GM21529 (cell line): ENCODE data around the gene RAB36.
"Not testable (repeated sequence)": the region's sequence is repeated elsewhere in the genome, so short reads cannot be mapped to it uniquely, and the experiment has no call there.

Experiments
- ATAC-seq: cut with Tn5 transposase; IDR thresholded peaks from one replicate; pipeline ENCODE4 v1.9.1; 2021; ENCODE audit not compliant: unreplicated experiment

RAB36 gene

GRCh38 chr22:23120415-23120899 is 24.8 kb upstream of the RAB36 start:
- ATAC-seq, result no peak

DNA sequence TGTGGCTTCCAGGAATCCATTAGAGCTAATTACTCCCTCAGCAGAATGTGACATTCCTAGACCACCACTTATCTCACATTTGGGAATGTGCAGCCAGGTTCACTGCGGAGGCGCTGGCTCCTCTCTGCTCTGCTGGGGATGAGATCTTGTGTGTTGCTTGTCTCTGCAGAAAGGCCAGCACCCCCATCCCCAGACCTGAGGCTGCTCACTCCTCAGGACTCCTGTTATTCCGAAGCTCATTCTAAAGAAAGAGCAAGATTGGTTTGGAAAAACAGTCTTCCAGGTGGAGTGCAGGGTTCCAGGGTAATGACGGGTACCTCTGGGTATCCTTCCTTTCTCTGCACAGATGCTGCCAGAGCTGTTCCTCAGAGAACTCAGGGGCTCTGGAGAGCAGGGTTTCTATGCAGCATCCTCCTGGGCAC is 24.3 kb upstream of the RAB36 start:
- ATAC-seq, result no peak

GRCh38 chr22:23121424-23121823 is 23.9 kb upstream of the RAB36 start:
- no peak for ATAC-seq

DNA sequence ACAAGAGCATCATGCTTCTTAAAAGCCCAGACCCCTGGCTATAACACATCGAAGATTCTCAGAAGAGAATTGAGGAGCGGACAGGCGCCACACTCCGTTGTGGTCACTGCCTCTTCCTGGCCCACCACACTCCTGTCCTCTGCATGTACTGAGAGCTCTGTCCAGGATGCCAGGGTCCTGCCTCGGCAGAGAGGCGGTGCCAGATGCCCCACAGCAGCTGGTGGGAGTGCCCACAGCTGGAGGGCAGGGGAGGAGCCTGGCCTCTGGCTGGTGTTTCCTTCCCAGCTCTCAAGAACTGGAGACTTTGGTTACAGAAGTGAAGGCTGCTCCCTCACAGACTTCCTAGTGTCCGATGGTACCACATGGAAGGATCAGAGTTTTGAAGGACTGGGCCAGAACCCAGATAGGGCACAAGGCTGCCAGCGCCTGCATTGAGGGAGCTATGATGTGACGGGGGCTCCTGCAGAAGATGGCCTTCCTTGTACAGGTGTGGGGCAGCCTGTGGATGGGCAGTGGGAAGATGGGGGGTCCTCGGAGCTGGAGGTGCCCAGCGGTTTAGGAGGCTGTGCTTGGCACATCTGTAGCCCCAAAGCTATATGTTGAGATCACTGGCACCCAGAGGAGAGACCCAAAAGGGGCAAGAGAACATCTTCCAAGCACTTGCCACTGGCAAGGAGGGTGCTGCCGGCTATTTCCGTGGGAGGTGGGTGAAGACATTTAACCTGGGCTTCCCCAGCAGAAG is 22.9 kb upstream of the RAB36 start:
- ATAC-seq, result no peak

GRCh38 chr22:23122992-23123803 is 22.1 kb upstream of the RAB36 start:
- no peak for ATAC-seq

DNA sequence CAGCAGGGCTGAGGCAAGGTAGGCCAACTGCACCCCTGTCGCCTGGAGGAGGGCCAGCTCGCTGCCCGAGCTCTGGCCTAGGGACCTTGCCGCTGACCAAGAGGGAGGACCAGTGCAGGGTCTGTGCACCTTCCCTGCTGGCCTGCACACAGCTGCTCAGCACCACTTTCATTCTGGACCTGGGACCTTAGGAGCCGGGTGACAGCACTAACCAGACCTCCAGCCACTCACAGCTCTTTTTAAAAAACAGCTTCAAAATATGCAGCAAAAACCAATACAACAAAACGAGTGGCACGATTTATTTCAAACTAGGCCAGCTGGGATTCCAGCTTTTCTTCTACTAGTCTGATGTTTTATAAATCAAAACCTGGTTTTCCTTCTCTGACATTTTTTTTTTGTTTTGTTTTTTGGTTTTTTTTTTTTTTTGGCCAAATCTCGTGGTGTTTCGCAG is 21.4 kb upstream of the RAB36 start:
- no peak for ATAC-seq

DNA sequence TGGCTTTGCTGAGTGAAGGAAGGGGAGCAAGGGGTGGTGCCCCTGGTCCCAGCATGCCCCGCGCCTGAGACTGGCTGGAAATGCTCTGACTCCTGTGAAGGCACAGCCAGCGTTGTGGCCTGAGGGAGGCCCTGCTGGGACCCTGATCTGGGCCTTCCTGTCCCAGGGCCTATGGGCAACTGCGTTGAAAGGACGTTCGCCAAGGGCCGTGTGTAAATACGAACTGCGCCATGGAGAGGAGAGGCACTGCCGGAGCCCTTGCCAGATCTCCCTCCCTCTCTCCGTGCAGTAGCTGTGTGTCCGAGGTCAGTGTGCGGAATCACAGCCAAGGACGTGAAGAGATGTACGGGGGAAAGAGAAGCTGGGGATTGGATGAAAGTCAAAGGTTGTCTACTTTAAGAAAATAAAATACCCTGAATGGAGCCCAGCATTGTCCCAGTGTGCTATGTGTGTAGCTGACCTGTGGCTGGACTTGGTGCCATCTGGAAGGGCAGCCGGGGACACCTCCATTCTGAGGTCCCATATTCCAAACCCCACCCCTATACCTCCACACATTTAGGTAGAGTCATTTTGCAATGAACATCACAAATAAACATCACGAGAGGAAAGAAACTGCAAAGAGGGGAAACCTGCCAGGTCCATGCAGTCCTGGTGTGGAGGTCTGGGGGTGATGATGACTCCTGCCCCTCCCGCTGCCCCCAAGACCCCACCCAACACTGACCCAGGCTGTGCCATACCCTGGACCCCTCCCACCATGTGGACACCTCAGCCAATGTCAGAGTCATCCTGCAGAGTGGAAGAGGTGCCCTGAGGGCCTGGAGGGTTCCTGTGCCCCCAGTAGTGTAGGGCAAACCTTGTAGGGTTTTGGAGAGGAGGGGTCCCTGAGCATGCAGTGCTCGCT is 20.4 kb upstream of the RAB36 start:
- no peak for ATAC-seq

DNA sequence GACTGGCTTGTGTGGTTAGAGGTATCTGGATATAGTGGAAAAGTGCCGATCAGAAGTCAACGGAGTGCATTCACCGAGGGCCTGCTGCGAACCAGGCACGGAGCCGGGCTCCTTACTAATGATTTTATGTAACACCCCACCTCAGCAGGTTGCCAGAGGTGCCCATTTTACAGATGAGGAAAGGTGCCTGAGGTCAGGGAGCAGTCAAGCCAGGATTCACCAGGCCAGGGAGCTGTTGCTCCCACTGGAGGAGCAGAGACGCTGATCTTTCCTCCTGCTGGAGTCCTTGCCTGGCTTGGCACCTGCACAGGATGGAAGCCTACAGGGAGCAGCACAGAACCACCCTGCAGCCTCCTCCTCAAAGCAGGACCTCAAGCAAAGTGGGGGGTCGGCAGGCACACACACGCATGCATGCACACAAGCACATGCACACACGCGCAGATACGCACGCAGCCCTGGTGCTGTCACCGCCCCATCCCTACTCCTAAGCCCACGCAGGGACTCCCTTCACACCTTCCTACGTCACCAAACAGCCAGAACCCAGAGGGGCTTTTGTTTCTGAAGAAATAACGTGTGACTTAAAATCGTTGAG is 19.7 kb upstream of the RAB36 start:
- no peak for ATAC-seq

DNA sequence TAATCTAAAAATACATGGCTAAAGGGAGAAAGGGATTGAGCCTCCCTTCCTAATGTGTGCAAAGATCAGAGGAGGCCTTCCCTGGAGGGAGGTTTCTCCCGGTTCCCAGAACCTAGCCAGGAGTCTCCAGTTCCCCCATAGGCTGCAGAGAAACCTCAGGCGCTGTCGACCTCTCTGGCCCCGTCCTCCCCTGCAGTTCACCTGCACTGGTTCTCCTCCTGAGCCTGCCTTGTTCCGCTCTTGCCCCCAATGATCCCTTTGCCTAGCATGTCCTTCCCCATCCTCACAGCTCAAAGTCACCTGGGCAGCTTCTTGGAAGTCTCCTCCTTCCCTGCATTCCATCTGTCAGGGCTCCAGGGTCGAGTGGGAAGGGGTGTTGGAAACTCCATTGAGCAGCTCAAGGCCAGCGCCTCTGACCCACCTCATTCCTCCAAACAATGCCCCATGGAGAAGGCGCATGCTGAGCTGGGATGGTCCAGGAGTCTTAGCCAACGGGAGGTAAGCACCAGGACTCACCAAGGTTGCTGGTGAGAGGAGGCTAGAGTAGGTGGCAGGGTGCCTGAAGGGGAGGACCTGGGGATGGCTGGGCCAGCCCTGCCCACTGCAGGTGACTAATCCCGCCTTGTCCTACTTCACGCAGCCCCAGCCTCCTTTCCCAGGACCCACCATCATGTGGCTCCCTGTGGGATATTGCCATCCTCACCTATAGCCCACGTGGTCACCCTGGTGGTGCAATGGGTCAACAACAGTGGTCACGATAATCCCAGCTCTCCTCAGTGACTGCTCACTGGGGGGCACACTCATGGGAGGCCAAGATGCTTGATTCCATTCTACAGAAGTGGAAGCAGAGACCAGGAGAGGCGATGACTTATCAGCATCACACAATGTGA is 18.9 kb upstream of the RAB36 start:
- ATAC-seq, result no peak

GRCh38 chr22:23127055-23127756 is 18.1 kb upstream of the RAB36 start:
- ATAC-seq, result no peak

- no peak for ATAC-seq
Observed at GRCh38 chr22:23127788-23128187, 17.5 kb upstream of the RAB36 start.

GRCh38 chr22:23128269-23129108 is 16.8 kb upstream of the RAB36 start:
- no peak for ATAC-seq

- ATAC-seq, result no peak
Observed at GRCh38 chr22:23129149-23129548, 16.1 kb upstream of the RAB36 start.

- ATAC-seq, result no peak
Observed at GRCh38 chr22:23130697-23131096, 14.6 kb upstream of the RAB36 start.

DNA sequence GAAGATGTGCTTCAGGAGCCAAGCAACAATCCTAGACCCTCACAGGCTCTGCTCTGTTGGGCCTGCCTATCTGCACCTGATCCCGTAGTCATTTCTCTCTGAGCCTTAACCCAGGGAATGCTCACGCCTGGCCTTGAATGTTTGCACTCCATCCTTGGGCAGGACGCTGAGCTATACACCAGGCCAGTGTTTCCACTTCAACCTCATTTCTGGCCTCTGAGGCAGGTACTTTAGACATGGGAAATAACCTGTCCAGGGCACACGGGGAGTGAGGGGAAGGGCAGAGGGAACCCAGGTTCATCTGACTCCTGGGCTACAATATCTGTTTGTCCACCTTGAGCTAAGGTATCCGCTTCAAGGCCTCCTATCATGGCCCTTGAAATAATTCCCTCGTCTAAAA is 13.3 kb upstream of the RAB36 start:
- ATAC-seq, result no peak

DNA sequence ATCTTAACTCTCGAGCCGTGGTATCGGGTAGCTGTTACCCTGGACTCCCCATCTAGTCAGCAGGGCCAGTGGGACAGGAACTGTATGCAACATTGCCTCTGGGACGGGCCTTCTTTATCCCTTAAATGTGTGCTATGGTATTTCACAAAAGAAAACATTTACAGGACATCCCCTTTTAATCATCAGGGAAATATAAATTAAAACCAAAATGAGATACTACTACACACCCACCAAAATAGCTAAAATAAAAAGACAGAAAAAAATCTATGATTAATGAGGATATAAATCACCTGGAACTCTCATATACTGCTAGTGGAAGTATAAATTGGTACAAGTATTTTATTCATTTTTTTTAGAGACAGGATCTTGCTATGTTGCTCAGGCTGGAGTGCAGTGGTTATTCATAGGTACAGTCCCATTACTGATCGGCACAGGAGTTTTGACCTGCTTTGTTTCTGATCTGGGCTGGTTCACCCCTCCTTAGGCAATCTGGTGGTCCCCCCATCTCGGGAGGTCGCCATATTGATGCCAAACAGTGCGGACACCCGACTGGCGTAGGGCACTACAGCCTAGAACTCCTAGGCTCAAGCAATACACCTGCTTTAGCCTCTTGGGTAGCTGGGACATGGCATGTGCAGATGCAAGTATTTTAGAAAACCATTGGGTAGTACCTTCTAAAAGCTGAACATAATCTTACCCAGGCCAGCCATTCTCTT is 12.7 kb upstream of the RAB36 start:
- no peak for ATAC-seq

DNA sequence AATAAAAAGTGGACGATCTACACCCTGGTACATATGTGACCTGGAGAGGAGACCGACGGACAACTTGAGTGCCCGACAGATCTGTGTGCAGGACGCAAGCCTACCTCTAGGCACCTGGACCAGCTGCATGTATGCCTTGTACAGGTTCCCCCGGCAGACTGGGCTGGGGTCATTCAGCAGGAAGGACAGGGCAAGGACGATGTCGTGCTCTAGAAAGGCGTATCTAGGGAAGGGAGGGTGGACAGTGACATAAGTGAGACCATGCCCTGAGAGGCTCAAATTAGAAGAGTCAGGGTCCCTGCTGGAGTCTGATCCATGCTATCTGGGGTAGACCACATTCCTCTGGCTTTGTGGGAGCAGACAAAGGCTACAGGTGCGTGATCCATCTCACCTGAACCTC is 11.4 kb upstream of the RAB36 start:
- no peak for ATAC-seq

- not testable (repeated sequence) for ATAC-seq
Observed at GRCh38 chr22:23136991-23137390, 8.3 kb upstream of the RAB36 start.
